Activated CD8-positive, alpha-beta memory T cell treated with anti-CD3 and anti-CD28 coated beads for 1 hour (primary cell): ENCODE data around the gene PARD3.

Experiments used
- DNase-seq, 2 donors: peaks; one replicate each; pipeline ENCODE4 v3.0.0-alpha.2; 2020; ENCODE audit warnings: low read depth in 1 of 2; ENCODE audit errors: extremely low read depth in 1 of 2

The PARD3 gene

GRCh38 chr10:34520510-34520909 is 294.6 kb downstream of the PARD3 start:
- DNase-seq, result no peak

DNA sequence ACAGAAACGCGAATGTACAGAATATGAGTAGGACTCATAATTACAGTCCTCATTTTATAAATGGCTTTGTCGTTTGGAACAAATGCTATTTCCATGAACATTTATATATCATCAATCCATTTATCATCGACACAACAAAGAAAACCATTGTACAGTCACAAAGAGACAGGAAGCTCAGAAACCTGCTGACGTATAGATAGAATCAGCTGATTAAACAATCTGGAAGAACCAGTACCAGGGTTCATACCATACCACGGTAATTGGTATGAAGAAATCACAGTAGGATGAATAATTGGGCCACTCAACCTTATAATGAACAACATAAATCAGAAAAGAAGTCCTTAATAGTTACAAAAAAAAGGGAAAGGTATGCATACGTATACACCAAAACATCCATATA is 295.0 kb downstream of the PARD3 start:
- DNase-seq, result no peak

GRCh38 chr10:34514290-34514689 is 300.8 kb downstream of the PARD3 start:
- no peak for DNase-seq

GRCh38 chr10:34513636-34514035 is 301.5 kb downstream of the PARD3 start:
- DNase-seq, result no peak

DNA sequence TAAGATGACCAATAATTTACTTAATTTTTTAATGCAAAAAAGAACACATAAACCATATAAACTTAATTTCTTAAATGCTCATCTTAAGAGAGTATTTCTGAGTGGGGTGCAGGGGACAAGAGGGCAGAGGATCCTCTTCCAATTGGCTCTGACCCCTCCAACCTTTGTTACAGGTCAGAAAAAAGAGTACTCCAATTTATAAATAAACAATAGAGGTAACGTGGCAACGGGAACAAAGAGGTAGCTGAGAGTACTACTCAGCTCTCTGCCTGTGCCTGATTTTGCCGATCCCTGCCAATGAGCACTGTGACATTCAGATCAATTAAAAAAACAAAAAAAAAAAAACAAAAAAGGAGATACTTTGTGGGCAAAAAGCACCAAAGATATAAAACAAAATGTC is 307.9 kb downstream of the PARD3 start:
- no peak for DNase-seq

DNA sequence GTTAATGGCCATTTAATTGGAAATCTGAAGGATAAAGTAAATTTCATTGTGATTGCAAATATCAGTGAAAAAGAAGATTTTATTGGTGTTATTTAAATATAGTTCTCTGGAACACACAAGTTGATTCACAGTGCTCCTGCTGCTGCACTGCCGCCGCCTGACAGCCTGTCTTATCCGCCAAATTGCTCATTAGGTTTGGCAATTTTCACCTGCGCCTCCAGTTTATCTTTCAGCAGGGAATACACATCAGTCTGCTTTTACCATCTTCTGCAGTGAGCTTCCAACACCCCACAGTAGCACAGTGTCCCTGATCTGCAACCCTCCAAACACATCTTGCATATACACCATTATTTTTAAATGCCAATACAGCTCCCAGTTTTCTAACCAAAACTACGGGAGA is 308.3 kb downstream of the PARD3 start:
- no peak for DNase-seq

GRCh38 chr10:34505338-34505737 is 309.8 kb downstream of the PARD3 start:
- DNase-seq, result no peak

- DNase-seq, result no peak
Observed at GRCh38 chr10:34504534-34504933, 310.6 kb downstream of the PARD3 start.

- no peak for DNase-seq
Observed at GRCh38 chr10:34503704-34504103, 311.4 kb downstream of the PARD3 start.

- no peak for DNase-seq
Observed at GRCh38 chr10:34499612-34500279, 315.4 kb downstream of the PARD3 start.

DNA sequence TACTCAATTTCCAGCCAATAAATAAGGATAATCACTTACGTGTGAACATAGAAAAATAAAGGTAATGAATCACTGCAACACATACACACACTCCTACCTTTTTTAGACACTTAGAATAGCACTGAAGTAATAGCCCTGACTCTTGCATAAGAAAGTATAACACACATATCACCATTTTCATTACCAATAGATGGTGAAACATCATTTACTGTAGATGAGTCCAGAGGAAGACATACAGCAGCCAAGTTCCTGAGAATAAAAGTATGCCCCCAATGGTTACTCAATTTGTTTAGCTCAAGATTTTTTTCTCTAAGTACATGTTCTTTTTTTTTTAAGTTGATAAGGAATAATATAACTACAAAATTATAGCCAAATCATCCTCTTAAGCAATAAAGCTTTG is 316.3 kb downstream of the PARD3 start:
- no peak for DNase-seq

- no peak for DNase-seq
Observed at GRCh38 chr10:34495938-34496337, 319.2 kb downstream of the PARD3 start.

DNA sequence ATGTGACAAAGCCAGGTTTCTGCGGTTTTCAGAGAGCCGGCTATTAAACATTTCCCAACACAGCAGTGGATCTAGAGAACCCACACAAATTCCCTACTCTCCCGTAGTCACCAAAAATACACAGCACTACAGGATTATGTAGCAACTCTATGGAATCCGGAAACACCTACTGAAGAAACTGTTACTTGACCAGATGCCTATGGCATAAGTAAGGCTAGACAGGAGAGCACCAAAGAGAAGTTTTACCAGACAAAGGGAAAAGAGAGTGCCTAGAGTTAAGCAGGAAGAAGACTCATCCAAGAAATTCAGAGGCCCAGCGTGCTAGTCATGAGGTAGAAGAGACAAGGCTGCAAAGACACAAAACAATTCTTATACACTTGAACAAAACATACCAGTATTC is 321.1 kb downstream of the PARD3 start:
- DNase-seq, result no peak

- no peak for DNase-seq
Observed at GRCh38 chr10:34492081-34492480, 323.0 kb downstream of the PARD3 start.

DNA sequence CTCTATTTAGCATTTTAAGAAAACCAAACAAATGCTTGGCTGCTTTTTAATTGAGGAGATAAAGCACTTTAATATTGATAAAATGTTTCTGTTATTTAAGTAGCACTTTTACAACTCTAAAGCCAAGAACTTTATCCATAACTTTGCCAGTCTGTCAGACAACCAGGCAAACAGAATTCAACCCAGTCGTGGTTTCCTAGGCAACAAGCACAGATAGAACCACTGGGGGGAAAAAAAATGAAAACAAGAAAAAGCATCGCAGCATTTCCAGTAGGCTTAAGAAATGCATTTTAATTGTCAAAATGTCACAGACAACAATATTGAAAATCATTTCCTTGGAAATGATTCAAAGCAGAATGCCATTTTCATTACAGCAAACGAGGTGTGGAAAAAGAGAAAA is 323.4 kb downstream of the PARD3 start:
- DNase-seq, result no peak

DNA sequence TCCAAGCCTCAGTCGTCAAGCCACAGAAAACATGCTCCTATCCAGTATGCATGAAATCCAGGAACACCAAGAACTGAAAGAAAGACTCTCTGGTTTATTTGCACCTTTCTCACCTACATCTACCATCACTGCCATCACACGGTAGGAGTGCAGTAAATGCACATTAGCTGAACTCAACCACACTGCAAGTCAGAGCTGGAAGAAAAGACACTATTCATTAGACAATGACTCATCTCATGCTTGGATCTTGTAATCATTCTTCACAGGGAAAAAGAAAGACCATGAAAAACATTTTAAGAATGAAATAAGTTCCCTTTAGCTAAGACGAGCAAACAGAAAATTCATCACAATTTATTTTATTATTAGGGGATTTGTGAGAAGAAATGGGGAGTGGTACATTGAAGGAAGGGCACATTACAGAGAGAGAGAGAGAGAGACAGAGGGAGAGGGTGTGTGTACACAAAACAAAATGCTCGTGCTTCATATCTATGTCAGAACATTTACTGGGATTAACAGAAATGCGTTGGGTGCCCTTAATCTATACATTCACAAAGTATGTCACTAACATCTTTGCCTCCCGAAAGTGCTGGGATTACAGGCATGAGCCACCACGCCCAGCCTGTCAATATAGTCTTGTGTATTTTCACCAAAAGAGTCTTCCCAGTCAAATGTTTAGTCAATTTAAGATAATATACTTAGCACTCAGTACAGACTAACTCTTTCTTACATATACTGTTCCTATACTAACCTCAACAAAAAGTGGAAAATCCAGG is 324.9 kb downstream of the PARD3 start:
- no peak for DNase-seq

- DNase-seq, result no peak
Observed at GRCh38 chr10:34489411-34489810, 325.7 kb downstream of the PARD3 start.

DNA sequence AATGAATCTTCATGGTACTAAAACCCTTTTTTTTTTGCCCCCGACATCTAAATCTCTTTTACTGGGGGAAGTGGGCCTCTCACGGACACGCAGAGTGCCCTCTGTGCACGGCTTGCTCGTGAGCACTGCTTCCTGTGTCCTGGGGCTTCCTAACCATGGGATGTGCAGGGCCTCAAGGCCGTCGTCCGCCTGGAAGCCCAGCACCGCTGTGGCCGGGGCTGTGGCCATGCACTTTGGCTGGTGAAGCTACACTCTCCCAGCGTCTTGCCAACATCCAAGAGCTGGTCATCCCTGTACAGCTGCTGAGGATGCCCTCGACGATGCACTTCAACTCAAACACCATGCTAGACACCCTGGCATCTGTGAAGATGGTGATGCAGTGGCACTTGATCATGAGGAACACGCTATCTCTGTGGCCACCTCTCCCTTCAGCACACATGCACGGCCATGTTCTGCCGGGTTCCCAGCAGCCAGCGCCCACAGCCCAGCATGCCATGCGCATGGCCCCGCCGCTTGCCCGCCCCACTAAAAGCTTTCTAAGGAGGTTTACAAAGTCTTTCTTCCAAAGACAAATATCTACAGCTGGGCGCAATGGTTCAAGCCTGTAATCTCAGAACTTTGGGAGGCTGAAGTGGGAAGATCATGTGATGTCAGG is 326.5 kb downstream of the PARD3 start:
- no peak for DNase-seq

- DNase-seq, result no peak
Observed at GRCh38 chr10:34486008-34486407, 329.1 kb downstream of the PARD3 start.

DNA sequence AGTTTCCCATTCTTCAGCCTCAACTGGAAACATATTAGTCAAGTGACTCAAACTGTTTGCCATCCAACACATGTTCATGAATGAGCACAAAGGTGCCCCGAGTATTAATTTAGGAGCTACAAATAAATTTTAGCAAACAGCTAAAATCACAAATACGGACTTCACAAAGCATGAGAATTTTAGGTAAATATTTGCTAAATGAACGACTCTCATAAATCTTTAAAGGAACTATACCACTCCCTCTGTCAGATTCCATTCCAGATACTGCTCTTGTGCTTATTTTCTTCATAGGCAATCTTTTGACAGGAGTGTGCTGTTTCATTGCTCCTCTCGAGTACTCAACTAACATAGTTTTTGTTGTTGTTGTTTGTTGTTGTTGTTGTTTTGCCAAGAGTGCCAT is 330.9 kb downstream of the PARD3 start:
- DNase-seq, result no peak

- DNase-seq, result no peak
Observed at GRCh38 chr10:34480345-34480744, 334.8 kb downstream of the PARD3 start.

DNA sequence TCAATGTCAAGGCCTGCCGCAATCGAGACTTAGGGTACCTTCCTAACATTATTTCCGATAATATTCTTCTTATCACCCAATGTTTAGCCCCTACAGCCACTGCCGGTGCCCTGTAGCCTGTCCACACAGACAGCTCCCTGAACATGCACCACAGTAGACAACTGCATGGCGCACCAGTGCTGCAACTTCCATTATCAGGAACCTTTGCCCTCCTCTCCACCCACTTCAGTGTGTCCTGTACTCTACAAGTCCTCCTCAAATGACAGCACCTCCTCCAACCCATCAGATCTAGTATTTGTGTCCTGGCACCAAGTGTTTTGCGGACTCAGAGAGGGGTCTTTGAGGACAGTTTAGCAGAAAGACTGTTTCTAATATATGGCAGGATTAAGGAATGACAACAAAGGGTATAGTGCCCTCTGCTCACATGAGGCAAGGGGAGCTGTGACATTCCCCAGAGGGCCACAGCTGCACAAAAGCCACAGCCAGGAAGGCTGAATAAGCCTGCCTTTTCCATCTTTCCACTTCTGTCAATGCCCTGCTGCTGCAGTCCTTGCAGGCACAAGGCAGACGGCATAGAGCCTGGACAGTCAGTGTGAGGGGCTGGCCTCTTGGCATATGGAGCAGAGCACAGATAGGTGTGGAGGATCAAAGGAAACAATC is 335.4 kb downstream of the PARD3 start:
- no peak for DNase-seq
